ENCODE results near the gene WDR82.

Gene WDR82

DNA sequence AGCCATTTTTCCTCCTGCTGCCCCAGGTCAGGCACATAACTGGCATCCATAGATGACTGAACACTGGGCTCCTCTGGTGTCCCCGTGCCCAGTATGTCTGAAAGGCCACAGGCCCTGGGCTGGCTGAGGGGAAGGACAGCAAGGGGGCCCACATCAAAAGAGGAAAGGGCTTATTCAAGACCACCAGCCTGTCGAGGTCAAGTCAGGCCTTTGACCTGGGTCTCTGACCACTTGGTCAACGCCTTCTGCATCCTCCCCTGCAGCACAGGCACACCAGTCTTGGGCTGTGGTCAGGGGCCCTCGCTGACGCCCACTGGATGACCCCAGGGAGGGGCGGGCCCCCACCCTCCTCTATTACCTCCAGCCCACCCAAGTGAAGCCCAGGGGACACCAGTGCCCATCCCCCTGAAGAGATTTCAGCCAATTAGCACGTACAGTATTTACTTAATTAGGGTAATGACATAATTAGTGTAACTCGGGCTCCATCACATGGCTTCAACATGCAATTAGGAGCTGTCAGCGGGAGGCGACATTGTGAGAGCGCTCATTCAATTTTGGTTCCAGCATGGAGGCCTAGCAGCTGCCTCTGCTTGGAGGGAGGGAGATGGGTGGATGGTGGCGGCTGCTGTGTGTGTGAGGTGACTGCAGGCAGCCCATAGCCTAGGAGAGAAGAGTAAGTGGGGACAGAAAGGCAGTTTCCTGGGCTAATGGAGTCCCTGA lies 24.1 kb upstream of the WDR82 start:
- Histone ChIP-seq H3K9ac (ENCODE audit: low read length) (no peak overlapping the region), H3K27me3 (ENCODE audit: control insufficient read depth, insufficient read depth, low read length) (no peaks in the 10 kb centered on the region), H3K4me3 (ENCODE audit: low read length) (no peak overlapping the region), H3K4me1 (ENCODE audit: control insufficient read depth, insufficient read depth, low read length) (peaks cover 34% of the 10 kb centered on the region), H3K9me3 (ENCODE audit: control insufficient read depth, low read length) (no peaks in the 10 kb centered on the region), H3K36me3 (ENCODE audit: control insufficient read depth, insufficient read depth, low read length) (no peaks in the 10 kb centered on the region)

DNA sequence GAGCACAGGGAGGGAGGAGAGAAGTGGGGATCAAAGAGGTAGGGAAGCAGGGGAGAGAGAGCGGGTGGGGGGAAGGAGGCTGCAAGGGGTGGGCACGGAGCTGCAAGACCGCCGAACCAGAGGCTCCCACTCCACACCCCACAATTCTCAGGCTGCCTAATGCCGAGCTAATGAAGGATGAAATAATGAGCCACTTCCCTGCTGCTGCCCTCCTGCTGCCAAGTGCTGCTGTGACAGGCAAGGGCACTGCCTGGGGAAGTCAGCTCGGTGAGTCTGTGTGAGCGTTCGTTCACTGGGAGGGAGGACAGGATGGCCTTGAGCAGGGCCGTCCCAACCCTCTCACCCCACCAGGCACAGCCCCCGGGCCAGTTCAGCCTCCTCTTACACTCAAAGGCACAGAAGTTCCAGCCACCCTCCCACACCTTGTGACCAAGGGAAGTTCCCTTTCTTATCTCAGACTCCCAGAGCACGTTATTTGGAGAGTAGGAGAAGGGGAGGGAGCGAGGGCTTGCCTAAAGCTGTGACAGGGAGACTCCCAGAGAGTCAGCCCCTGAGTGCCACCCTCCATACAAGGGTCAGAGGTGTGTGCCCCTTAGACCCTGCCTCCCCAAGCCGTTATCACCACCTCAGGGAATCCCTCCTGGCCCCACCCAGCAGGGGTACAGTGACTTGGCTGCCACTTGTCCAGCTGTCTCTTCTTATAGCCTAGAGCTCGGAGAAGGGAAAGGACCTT lies 21.6 kb upstream of the WDR82 start:
- no peak overlapping the region for H3K4me3 ChIP-seq (ENCODE audit: low read length)

DNA sequence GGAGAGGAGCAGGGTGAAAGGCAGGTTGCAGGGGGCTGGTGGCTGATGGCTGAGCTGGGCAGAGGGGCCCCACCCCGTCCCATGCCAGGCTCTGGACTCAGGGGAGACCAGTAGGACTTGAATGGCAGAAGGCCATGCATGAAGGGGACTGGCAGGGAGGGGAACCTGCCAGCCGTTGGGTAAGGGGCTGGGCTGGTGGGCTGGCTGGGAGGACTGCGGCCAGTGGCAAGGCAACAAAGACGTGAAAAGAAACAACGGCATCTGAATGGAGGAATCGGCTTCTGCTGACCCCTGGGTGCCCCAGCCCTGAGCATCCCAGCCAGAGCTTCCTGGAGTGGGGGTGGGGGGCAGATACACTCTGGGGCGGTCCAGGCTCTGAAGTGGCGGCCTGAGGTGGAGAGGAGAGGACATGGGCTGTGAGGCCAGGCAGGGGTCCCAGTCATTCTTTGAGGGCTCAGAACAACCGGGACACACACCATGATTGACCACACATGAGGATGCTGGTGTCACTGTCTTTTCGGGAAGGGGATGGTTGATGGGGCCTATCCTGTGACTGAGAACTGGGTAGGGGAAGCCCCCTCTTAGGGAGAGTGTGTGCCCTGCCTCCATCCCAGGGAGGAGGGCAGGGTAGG lies 20.9 kb upstream of the WDR82 start:
- no peak overlapping the region for H3K4me3 ChIP-seq (ENCODE audit: low read length)
- H3K9ac ChIP-seq (ENCODE audit: low read length), result peak overlapping the region; percentile 28
- H3K27me3 ChIP-seq (ENCODE audit: control insufficient read depth, insufficient read depth, low read length), result no peaks in the 10 kb centered on the region
- peaks cover 39% of the 10 kb centered on the region for H3K4me1 ChIP-seq (ENCODE audit: control insufficient read depth, insufficient read depth, low read length)
- H3K36me3 ChIP-seq (ENCODE audit: control insufficient read depth, insufficient read depth, low read length), result no peaks in the 10 kb centered on the region
- H3K9me3 ChIP-seq (ENCODE audit: control insufficient read depth, low read length), result no peaks in the 10 kb centered on the region

More for the DNA sequence above, 21.6 kb upstream of the WDR82 start:
- H3K9ac ChIP-seq (ENCODE audit: low read length), result no peak overlapping the region
- H3K36me3 ChIP-seq (ENCODE audit: control insufficient read depth, insufficient read depth, low read length), result no peaks in the 10 kb centered on the region
- no peaks in the 10 kb centered on the region for H3K27me3 ChIP-seq (ENCODE audit: control insufficient read depth, insufficient read depth, low read length)
- no peaks in the 10 kb centered on the region for H3K9me3 ChIP-seq (ENCODE audit: control insufficient read depth, low read length)
- H3K4me1 ChIP-seq (ENCODE audit: control insufficient read depth, insufficient read depth, low read length), result peaks cover 39% of the 10 kb centered on the region

DNA sequence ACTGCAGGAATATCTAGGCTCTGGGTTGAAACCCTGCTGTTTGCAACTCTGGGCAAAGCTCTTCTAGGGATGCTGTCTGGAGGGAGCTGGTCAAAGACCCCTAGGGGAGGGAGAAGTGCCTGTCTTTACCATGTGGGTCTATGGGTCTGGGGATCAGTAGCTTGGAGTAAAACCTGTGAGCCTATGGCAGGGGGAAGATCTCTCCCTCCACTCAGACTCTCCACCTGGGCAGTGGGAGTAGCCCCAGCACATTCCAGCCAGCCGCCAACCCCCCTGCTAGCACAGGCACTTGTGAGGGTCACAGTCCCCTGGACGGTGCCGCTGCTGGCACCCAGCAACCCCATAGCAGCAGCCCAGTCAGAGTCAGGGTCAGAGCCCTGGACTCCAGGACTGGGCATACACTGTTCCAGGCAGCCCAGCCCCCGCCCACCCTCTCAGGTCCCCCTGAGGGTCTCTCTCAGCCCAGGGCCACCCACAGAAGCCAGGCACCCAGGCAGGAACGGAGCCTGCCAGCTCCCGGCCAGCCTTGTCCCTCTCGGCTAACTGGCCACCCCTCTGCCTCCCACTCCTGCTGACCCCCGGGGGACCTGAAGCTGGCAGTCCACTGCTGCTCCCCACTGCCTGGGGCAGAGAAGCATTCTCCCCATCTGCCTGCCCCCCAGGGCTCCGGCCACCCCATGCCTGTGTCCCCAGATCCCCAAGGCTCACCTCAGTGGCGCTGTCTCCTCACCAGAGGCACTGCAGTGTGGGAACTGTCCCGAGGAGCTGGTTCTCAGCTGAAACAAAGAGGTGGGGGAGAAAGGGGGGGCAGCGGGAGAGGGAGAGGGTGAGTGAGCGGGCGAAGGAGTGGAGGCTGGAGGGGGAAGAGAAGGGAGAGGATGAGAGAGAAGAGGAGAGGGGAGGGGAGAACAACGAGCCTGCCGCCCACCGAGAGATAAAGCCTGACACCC lies 20.0 kb upstream of the WDR82 start:
- Histone ChIP-seq H3K4me3 (ENCODE audit: low read length) (no peak overlapping the region), H3K9ac (ENCODE audit: low read length) (peak overlapping the region; percentile 28), H3K27me3 (ENCODE audit: control insufficient read depth, insufficient read depth, low read length) (no peaks in the 10 kb centered on the region), H3K4me1 (ENCODE audit: control insufficient read depth, insufficient read depth, low read length) (peaks cover 39% of the 10 kb centered on the region), H3K36me3 (ENCODE audit: control insufficient read depth, insufficient read depth, low read length) (peaks cover 6% of the 10 kb centered on the region), H3K9me3 (ENCODE audit: control insufficient read depth, low read length) (no peaks in the 10 kb centered on the region)

DNA sequence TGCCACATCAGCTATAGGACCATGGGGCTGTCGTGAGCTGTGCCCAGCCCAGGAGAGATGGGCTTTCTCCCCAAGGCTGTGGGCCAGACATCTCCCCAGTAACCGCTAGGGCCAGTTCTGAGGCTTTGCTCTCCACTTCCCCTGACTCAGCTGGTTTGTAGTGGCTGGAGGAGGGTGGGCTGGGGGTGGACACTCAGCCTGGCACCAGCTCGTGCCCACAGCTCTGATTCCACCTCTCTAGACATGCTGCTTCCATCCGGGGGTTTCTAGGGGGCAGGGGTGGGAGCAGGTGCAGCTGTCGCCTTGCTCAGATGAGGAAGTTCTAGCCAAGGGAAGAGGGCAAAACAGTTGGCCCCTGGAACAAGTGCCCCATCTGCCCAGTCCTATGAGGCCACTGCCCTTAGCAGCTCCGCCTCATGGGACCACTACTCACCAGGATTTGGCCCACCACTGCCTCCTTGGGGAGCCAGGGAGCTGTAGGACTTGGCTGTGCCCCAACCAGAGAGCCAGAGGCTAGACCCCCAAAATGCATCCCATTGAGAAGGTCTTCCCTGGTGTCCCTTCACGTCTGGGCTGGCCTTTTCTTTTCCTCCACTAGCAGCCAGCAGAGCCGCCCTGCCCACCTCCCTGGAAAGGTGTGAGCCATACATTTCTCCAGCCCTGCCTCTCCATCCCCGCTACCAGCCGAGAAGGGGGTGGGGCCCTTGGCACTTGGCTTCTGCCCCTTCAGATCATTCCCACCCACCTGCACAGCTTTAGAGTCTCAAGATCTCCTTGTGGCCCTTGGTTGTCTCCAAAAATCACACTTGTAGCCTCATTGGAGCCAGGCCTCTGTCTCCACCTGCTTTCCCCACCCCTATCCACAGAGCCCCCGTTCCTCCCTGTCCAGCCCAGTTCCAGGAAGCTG lies 19.0 kb upstream of the WDR82 start:
- Histone ChIP-seq H3K9me3 (ENCODE audit: control insufficient read depth, low read length) (no peaks in the 10 kb centered on the region), H3K27me3 (ENCODE audit: control insufficient read depth, insufficient read depth, low read length) (no peaks in the 10 kb centered on the region), H3K9ac (ENCODE audit: low read length) (no peak overlapping the region), H3K4me3 (ENCODE audit: low read length) (no peak overlapping the region), H3K4me1 (ENCODE audit: control insufficient read depth, insufficient read depth, low read length) (peaks cover 42% of the 10 kb centered on the region), H3K36me3 (ENCODE audit: control insufficient read depth, insufficient read depth, low read length) (peaks cover 13% of the 10 kb centered on the region)

DNA sequence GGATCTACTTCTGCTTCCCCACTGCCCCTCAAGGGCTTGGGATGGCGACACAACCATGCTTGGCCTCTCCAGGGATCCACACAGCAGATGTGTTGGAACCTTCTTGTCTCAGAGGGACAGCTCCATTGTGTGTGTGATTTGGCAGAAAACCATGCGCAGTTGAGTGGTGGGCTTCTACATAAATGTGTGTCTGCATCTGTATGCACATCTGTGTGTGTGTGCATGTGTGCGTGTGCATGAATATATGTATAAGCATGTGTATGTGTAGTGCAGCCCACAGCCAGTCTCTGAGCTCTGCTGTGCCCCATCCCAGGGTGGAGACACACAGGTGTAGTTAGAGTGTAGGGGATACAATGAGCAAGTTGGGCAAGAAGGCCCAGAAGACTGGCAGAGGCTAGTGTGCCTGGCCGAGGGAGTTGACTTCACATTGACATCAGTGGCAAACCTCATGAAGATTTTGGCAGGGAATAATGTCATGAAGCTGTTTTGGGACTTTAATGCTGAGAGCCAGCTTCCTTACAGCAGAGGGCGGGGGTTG lies 17.3 kb upstream of the WDR82 start:
- Histone ChIP-seq H3K36me3 (ENCODE audit: control insufficient read depth, insufficient read depth, low read length) (peaks cover 23% of the 10 kb centered on the region), H3K4me3 (ENCODE audit: low read length) (no peak overlapping the region), H3K9me3 (ENCODE audit: control insufficient read depth, low read length) (no peaks in the 10 kb centered on the region), H3K4me1 (ENCODE audit: control insufficient read depth, insufficient read depth, low read length) (peaks cover 56% of the 10 kb centered on the region), H3K27me3 (ENCODE audit: control insufficient read depth, insufficient read depth, low read length) (no peaks in the 10 kb centered on the region), H3K9ac (ENCODE audit: low read length) (no peak overlapping the region)

DNA sequence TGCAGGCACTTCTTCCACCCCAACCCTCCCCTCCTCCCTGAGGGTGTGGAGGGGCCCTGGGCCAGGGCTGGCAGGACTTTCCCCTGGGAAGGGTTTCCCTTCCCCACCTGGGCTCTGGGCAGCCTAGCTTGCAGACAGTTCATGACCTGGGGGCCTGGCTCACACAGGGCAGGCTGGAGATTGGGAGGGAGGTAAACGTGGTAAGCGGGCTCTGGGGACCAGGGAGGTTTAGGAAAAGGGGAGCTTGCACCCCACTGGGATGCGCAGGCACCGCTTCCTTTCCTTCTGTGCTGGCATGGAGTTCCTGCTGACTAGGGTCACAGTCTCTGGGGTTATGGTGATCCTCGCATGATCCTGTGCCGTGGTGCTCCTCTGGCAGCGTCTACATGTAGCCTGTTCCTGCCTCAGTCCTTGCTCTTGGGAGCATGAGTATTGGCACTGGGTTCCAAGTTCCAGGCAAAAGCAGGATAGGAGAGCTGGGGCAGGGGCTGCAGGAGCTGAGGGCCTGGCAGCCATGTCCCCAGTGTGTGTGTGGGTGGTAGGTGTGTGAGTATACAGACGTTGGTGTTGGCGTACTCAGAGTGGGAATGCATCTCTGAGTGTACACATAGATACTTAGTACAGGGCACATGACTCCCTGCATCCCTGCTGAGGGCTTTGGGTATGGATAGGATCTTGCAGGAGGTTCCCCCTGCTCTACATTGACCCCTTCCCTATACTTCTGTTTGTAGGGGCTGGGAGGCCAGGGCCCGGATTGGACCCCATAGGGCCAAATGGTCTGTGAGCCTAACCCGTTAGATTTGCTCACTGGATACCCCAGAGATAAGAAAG lies 16.1 kb upstream of the WDR82 start:
- Histone ChIP-seq H3K9me3 (ENCODE audit: control insufficient read depth, low read length) (no peaks in the 10 kb centered on the region), H3K27me3 (ENCODE audit: control insufficient read depth, insufficient read depth, low read length) (no peaks in the 10 kb centered on the region), H3K4me1 (ENCODE audit: control insufficient read depth, insufficient read depth, low read length) (peaks cover 57% of the 10 kb centered on the region), H3K36me3 (ENCODE audit: control insufficient read depth, insufficient read depth, low read length) (peaks cover 23% of the 10 kb centered on the region), H3K9ac (ENCODE audit: low read length) (no peak overlapping the region), H3K4me3 (ENCODE audit: low read length) (no peak overlapping the region)

DNA sequence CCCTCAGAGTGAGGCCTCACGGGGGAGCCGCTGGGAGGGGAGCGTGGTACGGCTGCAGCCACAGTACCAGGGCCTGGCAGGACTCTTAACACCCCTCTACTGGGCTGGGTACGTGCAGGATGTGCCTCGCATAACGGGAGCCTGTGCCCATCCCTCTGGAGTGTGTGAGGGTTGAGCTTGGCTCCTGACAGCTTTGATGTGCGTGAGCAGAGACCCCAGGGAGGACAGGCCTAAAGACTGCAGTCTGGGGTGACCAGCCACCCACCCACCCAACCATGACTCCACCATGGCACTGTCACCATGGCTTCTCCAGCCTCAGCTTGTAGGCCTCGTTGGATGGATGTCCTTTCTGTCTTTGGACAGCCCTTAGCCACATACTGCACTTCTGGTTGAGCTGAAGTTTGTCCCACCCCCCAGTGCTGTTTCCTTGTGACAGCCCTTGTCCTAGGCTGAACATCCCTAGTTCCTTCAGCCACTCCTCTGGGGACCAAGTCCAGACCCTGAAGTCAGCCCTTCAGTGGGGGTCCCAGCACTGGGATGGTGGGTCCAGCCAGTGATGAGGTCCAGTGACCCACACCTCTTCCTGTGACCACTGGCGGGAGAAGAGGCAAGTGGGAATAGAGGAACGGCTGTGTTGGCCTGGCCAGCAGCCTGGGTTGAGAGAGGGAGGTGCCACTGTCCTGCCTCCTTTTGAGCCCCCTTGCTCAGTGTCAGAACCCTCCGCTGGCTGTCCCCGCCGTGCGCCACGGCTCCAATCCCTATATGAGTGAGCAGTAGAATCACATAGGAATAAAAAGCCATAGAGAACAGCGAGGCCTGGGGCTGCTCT lies 15.3 kb upstream of the WDR82 start:
- no peaks in the 10 kb centered on the region for H3K27me3 ChIP-seq (ENCODE audit: control insufficient read depth, insufficient read depth, low read length)
- H3K9ac ChIP-seq (ENCODE audit: low read length), result no peak overlapping the region
- H3K36me3 ChIP-seq (ENCODE audit: control insufficient read depth, insufficient read depth, low read length), result peaks cover 23% of the 10 kb centered on the region
- H3K9me3 ChIP-seq (ENCODE audit: control insufficient read depth, low read length), result no peaks in the 10 kb centered on the region
- H3K4me3 ChIP-seq (ENCODE audit: low read length), result no peak overlapping the region
- H3K4me1 ChIP-seq (ENCODE audit: control insufficient read depth, insufficient read depth, low read length), result peaks cover 57% of the 10 kb centered on the region

DNA sequence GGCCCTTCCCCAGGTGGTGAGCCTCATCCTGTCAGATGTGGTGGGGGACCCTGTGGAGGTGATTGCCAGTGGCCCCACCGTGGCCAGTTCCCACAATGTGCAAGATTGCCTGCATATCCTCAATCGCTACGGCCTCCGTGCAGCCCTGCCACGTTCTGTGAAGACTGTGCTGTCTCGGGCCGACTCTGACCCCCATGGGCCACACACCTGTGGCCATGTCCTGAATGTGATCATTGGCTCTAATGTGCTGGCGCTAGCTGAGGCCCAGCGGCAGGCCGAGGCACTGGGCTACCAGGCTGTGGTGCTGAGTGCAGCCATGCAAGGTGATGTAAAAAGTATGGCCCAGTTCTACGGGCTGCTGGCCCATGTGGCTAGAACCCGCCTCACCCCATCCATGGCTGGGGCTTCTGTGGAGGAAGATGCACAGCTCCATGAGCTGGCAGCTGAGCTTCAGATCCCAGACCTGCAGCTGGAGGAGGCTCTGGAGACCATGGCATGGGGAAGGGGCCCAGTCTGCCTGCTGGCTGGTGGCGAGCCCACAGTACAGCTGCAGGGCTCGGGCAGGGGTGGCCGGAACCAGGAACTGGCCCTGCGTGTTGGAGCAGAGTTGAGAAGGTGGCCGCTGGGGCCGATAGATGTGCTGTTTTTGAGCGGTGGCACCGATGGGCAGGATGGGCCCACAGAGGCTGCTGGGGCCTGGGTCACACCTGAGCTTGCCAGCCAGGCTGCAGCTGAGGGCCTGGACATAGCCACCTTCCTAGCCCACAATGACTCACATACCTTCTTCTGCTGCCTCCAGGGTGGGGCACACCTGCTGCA lies 14.0 kb upstream of the WDR82 start:
- no peaks in the 10 kb centered on the region for H3K9me3 ChIP-seq (ENCODE audit: control insufficient read depth, low read length)
- no peaks in the 10 kb centered on the region for H3K27me3 ChIP-seq (ENCODE audit: control insufficient read depth, insufficient read depth, low read length)
- H3K4me3 ChIP-seq (ENCODE audit: low read length), result no peak overlapping the region
- peaks cover 23% of the 10 kb centered on the region for H3K36me3 ChIP-seq (ENCODE audit: control insufficient read depth, insufficient read depth, low read length)
- peak overlapping the region; percentile 17 for H3K9ac ChIP-seq (ENCODE audit: low read length)
- H3K4me1 ChIP-seq (ENCODE audit: control insufficient read depth, insufficient read depth, low read length), result peaks cover 49% of the 10 kb centered on the region
